Activated naive CD4-positive, alpha-beta T cell treated with anti-CD3 and anti-CD28 coated beads, Interleukin-2, amount 50 U/mL, for 16 hours (primary cell): ENCODE data around the gene DUSP8.
"Not testable (repeated sequence)": the region's sequence is repeated elsewhere in the genome, so short reads cannot be mapped to it uniquely, and the experiment has no call there.

Experiments used
- DNase-seq: peaks from one replicate; pipeline ENCODE4 v3.0.0-alpha.2; 2020

DUSP8 gene

DNA sequence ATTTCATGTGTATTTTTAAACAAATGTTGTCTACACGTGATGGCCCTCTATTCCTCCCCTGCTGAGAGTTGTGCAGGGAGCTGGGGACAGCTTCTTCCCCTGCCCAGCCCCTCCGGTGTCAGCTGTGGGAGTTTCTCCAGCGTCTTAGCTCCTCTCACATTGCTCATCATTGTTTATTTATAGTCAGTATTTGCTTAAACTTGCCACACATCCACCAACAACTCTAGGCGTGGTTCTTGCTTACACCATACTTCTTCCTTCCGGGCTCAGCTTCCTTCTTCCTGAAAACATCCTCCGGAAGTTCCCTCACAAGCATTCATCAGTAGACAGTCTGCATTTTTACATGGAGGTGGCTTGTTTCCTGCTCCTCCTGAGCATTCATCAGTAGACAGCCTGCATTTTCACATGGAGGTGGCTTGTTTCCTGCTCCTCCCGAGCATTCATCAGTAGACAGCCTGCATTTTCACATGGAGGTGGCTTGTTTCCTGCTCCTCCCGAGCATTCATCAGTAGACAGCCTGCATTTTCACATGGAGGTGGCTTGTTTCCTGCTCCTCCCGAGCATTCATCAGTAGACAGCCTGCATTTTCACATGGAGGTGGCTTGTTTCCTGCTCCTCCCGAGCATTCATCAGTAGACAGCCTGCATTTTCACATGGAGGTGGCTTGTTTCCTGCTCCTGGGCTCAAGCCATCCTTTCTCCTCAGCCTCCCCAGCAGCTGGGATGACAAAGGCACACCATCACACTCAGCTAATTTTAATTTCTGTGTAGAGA, 17.3 kb upstream of the DUSP8 start:
- not testable (repeated sequence) for DNase-seq

DNA sequence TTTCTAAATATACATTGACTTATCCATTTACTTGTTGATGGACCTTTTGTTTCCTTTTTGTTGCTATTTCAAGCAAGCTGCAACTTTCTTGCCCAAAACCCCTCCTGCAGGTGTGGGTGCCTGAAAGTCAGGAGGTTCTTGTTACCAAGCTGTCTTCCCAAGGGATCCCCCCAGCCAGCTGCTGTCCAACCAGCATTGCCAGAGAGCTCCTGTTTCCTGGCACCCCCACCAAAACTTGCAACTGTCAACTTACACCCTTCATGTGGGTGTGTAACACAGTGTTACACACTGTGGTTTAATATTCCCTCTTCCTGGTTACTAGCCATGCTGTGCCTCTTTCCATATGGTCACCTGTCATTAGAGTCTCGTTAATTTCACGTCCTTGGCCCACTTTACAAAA, 14.6 kb upstream of the DUSP8 start:
- DNase-seq: no peak

DNA sequence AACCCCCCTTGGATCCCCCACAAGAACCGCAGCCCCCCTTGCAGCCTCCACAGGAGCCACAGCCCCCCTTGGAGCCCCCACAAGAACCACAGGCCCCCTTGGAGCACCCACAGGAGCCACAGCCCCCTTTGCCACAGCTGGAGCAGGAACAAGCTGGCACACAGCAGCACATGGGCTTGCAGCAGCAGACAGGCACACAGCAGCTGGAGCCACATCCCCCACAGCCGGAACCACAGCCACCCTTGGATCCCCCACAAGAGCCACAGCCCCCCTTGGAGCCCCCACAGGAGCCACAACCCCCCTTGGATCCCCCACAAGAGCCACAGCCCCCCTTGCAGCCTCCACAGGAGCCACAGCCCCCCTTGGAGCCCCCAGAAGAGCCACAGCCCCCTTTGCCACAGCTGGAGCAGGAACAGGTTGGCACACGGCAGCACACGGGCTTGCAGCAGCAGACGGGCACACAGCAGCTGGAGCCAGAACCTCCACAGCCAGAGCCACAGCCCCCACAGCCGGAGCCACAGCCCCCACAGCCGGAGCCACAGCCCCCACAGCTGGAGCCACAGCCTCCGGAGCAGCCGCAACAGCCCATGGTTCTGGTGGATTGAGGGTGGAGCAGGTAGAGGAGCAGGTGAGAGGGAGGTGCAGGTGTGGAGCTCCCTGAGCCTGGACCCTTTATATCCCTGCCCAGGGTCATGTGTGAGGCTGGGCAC, 12.7 kb upstream of the DUSP8 start, which contains the start of gene KRTAP5-1:
KRTAP5-1 (minus strand) TSS at position 623 of the 710 bp plus-strand sequence; CDS start at position 589, 34 bp downstream.
- DNase-seq: not testable (repeated sequence)

DNA sequence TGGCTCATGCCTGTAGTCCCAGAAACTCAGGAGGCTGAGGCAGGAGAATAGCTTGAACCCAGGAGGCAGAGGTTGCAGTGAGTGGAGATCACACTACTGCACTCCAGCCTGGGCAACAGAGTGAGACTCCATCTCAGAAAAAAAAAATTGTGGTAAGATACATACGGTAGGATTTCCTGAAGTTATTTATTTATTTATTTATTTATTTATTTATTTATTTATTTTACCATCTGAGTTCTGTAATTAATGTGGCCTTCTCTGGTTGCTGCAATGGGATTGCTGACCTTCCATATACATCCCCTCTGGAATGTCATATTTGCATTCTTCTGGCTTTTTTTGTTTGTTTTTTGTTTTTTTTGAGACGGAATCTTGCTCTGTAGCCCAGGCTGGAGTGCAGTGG, 10.8 kb upstream of the DUSP8 start:
- not testable (repeated sequence) for DNase-seq

DNA sequence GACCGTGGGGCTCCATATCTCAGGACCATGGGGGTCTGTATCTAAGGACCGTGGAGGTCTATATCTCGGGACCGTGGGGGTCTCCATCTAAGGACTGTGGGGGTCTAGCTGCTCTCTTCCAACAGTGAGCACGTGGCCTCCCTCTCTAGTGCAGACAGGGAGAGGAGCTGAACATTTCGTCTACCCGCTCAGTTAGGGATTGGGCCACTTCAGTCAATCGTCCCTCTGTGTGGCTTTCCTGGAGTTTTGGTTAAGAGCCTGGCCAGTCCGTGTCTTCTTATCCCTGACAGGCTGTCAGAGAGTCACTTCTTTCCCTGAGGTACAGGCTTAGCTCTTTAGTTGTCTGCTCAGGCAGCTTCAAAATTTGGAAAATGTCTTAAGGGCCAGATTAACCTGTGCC, 9.9 kb upstream of the DUSP8 start:
- no peak for DNase-seq

DNA sequence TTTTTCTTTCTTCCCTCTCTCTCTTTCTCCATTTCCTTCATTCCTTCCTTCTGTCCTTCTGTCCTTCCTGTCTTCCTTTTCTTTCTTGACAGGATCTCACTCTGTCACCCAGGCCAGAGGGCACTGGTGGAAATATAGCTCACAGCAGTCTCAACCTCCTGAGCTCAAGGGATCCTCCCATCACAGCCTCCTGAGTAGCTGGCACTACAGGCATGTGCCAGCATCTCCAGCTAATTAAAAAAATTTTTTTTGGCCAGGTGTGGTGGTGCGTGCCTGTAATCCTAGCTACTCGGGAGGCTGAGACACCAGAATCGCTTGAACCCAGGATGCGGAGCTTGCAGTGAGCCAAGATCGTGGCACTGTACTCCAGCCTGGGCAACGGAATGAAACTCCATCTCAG, 4.8 kb upstream of the DUSP8 start:
- DNase-seq: no peak

DNA sequence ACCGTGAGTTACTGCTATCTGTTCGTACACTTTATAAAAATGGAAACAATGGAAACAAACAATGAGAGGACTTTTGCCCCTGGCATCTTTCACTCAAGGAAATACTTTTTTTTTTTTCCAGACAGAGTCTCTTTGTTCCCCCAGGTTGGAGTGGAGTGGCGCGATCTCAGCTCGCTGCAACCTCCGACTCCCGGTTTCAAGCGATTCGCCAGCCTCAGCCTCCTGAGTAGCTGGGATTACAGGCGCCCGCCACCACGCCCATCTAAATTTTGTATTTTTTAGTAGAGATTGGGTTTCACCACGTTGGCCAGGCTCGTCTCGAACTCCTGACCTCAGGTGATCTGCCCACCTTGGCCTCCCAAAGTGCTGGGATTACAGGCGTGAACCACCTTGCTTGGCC, 3.7 kb upstream of the DUSP8 start:
- DNase-seq: not testable (repeated sequence)

DNA sequence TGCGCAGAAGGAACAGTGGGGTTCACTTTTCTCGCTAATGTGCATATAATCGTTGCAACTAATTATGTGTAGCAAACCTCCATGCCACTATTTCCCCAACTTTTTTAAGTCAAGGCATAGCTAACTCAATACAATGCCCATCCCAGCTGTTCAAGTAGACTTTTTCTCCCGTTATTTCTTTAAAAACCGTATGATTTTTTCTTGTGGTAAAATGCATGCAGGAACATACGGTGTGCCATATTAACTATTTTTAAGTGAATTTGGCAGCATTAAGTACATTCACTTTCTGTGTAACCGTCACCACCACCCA, 2.8 kb upstream of the DUSP8 start:
- DNase-seq: no peak

DNA sequence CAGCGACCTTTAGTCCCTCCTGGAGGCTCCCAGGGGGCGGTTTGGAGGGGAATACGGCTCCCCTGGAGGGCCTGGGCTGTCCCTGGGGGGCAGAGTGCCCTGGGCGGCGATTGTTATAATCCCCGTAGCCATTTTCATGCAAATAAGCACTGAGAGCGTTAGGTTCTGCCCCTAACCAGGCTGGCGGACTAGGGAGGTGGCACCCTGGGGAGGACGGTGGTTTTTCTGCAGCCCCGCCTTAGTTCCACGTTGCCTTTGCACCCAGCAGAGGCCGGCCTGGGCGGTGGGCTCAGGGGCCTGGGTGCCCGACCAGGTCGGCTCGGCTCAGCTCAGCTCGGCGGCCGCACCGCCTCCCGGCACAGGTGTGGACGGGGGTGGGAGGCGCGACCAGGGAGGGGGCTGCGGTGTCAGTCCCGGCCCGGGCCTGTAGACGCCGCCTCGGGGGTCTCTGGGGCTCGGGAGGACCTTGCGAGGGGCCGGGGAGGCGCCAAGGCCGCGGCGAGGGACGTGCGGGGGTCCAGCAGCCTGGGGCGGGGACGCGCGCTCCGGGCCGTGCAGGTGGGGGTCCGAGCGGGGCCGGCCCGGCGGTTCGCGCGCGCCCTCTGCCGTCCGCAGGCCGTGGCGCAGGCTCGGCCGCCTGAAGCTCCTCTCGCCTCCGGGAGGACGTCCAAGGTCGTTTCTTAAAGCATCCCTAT, 2.3 kb upstream of the DUSP8 start:
- DNase-seq: peak; percentile 60

DNA sequence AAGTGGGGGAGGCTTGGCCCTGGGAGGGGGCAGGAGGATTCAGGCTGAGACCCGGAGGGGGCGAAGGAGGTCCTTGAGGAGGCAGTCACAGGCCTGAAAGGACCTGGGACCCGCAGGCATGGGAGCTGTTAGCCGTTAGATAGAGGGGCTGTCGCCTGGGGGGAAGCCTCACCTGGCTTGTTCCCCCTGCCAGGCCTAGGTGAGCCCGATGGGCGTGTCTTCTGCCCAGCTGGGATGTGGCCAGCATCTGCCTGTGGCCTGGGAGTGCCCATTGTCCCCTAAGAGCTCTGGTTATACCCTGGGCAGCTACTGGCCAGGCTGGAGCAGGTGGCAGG, 1.8 kb upstream of the DUSP8 start:
- DNase-seq: no peak

DNA sequence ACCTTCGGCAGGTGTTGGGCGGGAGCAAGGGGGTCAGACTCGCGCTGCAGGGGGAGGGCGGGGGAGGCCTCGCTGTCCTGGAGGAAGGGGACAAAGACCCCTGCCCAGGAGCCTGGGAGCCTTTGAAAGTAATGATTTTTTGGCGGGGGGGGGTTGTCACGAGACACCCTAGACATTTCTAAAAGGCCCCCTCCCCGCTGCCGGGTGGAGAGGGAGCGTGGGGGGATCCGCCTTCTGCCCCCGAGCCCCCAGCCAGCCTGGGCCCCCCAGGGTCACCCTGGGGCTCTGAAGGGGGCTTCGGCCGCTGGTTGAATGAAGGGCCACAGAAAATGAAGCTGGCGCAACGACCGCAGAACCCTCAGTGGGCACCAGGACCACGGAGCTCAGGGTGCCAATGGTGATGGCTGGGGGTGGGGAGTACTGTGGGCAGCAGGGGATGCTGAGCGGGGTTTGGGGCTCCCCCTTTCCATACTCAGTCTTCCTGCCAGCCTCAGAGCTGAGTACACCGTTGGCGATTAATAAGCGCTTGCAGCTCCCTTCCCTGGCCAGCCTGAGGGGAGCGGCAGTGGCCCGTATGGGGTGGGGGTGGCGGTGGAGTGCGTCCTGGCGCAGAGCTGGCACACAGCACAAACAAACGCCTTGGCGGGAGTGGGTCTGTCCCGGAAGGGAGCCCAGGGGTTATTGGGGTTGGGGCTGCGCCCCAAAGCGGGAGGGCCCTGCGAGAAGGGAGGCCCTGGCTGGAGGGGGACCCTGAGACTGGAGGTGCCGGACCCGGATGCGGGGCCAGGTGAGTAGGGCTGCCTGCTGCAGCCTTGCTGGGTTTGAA, 1.2 kb upstream of the DUSP8 start:
- DNase-seq: peak; percentile 40

DNA sequence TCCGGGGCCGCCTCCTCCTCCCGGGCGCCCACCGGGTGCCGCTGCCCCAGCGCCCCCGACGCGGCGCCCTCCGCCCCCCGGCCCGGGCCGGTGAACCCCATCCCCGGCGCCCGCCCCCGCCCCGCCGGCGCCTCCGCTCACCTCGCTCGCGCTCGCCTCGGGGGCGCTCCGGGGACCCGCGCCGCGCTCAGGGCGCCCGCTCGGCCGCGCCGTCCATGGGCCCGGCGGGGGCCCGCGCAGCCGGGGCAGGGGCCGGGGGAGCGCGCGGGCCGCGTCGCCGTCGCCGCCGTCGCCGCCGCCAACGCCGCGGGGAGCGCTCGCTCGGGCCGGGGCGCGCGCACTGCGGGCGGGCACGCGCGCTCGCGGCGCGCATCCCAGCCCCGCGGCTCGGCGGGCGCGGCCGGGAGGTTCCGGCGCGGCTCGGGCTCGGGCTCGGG, 293 bp downstream of the DUSP8 start:
- DNase-seq: no peak

DNA sequence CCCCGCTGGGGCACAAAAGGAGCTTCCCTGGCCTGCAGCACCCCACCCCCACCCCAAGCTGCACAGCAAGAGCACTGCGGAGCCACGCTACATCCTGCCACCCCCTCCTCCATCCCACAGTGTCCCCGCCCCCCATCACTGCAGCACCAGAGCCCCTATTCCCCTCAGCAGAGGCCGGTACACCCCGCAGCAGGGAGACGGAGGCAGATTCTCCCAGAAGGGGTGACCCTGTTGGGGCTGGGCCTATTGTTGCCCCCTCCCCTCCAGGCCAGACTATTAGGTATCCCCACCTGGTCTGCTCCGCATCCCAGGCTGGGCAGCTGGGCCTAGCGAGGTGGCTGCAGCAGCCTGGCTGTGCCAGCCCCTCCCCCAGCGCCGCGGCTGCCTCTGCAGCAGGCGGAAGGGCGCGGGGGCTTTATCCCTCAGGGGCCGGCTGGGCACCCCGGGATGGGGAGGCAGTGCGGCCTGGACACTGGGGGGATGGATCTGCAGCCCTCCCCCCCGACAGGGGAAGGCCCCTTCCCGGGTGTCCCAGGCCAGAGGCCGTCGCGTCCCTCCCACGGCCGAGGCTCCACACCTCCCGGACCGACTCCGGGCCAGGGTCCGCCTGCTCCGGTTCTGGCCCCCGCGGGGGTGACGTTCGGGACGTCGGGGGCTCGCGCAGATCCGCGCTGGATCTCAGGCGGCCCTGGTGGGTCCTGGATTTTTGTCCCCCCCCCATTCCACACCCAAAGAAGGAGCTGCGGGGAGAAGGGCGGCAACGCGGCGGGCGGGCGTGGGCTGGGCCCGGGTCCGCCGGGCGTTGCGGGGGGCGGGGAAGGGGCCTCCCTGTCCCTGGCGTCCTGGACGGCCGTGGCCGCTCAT, 943 bp downstream of the DUSP8 start:
- DNase-seq: peak; percentile 37

DNA sequence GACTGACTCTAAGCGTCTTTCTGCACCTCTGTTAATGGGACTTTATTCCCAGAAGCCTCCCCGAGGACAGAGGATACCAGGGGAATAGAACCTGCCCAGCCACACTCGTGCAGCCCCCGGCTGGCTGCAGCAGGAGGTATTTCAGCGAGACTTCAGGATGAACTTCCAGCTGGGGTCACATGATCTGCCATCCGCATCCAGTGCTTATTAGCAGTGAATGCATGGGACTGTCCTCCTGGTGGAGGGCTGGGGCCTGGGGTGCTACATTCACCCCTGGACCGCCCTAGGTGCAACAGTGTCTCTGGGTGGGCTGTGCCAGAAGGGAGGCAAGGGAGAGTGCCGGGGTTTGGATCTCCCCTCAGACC, 1.6 kb downstream of the DUSP8 start:
- no peak for DNase-seq

DNA sequence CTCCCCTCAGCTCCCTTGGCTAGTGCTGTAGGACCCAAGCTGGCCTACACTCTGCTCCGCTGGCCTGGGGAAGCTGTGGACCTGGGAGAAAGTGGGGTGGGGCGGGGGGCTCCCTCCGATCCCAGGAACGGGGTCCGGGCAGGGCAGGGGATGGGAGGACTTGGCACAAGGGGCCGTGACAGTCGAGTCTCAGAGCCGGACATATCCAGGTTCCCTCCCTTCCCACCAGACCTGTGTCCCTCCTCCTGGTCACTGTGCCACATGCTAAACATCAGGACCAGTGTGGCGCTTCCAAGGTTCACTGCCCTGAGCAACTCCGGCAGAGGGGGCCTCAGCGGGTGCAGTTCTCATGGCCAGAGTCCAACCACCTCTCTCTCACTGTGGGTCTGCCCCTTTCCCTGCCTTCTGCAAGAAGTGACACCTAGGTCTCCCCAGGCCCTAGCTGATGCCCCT, 2.0 kb downstream of the DUSP8 start:
- no peak for DNase-seq

DNA sequence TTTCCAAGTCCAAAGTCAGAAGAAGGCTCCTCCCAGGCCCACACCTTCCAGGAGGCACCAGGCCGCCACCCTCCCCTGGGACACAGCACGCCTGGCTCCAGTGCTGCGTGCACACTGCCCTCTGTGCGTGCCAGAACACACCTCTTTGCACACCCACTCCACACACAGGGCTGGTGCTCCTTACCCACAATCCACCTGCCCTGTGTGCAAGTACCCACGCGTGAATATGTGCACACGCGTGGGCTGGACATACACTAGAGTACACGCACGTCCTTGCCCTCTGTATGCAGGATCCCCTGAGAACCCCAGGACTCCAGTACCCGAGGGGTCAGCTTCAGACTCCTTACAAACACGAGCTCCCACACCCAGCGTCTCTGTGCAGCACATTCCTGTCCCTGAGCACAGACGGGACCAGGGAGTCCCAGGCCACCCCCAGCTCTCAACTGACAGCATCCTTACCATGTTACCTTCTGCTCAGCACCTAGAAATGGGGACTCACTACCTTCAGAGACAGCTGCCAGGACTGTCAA, 2.8 kb downstream of the DUSP8 start:
- DNase-seq: no peak

DNA sequence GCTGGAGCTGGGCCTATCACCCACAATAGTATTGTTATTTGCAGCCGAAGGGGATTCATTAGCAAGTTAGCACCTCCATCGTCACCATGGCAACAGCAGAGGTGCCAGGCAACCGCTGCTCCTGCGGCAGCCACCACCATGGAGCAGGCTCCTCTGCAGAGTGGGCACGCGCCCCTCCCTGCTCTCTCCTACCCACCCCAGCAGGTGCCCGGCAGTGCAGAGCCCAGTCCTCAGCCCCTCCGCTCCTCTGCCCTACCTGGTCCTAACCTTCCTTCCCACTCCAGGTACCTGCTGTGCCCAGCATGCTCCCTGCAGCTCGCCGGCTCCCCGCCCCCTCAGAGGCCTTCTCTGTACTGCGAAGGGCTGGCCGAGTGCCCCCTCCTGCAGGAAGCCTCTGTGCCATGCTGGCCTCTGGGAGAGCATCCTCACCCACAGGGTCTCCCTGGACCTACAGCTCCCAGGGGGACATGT, 3.6 kb downstream of the DUSP8 start:
- no peak for DNase-seq

DNA sequence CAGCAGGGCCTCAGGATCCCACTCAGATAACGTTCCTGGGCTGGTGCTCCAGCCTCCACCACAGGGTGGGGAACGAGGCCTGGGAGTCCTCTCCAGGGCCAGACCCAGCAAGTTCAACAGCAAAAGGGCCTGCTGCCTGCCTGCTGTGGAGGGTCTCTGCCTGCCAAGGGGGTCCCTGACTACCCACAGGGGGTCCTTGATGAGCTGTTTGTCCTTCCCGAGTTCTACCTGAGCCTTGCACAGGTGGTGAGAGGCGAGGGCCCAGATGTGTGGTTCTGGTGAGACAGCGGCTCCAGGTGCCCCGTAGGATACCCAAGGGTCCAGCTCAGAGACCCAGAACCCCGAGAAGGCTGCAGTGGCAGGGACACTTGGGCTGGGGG, 4.4 kb downstream of the DUSP8 start:
- no peak for DNase-seq

DNA sequence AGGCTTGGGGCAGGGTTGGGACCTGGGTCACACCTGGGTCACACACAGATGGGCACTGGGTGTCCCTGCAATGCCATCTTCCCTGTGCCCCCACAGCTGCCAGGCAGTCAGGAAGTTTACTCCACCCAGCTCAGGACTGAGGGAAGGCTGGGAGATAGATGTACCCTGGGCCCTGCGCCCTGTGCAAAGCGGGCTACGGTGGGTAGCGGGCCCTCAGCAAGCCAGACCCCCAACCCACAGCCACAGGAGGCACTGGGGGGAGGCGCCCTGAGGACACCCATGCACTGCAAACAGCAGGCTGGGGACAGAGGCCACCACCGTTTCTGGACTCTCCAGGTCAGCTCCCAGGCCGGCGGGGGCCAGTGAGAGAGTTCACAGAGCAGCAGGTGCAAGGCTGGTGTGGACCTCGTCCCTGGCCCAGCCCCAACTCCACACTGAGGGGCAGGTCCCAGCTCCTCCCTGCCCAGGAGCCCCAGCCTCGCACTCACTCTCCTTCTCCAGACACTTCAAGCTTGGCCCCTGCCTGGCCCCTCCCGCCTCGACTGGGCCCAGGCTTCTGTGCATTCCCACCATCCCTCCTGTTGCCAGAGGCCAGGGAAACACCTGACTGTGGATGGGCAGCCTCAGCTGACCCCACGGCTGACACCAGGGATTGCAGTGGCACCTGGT, 4.9 kb downstream of the DUSP8 start:
- DNase-seq: no peak

DNA sequence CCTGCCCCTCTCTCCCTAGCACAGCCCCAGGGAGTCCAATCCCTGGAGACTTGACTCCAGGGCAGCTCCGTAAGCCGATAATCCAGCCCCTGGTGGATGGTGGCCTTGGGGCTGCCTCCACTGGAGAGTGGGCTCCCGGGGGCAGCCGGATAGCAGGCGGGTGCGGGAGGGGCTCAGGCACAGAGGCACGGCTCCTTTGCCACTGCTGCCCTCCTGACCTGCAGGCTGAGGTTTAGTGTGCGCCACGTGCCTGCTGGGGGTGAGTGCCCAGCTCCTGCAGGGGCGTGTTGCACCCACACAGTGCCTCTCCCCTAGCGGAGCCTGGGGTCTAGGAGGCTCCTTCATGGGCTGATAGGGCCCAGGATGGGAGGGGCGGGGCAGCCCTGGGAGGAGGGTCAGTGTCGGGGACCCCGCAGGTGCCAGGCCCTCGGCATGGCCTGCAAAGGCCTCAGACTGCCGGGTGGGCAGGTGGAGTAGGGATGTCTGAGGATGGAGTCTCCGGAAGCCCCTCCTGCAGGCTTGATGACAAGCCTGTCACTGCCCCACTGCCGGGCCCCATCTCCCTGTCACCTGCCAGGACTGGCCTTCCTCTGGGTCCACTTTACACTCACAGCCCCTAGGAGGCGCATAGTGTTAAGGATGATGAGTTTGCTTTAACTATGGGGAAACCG, 5.6 kb downstream of the DUSP8 start:
- DNase-seq: no peak

DNA sequence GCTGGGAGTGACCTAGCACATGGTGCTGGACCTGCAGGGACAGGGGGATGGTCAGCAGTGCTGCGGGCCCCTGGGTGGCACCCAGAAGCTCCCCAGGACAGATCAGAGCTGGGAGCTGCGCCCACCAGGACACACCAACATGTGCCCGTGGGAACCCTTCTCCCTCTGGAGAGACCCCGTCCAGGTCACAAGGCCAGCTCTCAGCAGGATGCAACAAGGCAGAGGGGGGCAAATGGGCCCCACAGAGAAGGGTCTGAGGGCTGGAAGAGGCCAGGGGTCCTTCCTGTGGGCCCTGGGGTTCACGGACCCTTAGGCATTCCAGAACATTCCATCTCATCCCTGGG, 6.2 kb downstream of the DUSP8 start:
- DNase-seq: no peak
